Stimulated activated CD4-positive, alpha-beta T cell treated with anti-CD3 and anti-CD28 coated beads, Interleukin-12 subunit alpha, Interleukin-12 subunit beta, amount 100 ng/mL, for 4 hours (primary cell): ENCODE results near the gene AP2B1.
A peak's percentile ranks its signal among the peaks of the same experiment; 100 is the strongest.
"Not testable (repeated sequence)": the region's sequence is repeated elsewhere in the genome, so short reads cannot be mapped to it uniquely, and the experiment has no call there.

Experiments
- DNase-seq: peaks from one replicate; pipeline ENCODE4 v3.0.0-alpha.2; 2020

AP2B1 gene

GRCh38 chr17:35703308-35703707 is 116.2 kb downstream of the AP2B1 start:
- not testable (repeated sequence) for DNase-seq

GRCh38 chr17:35705230-35705629 is 118.1 kb downstream of the AP2B1 start:
- DNase-seq: no peak

- no peak for DNase-seq
Measured at GRCh38 chr17:35705705-35706104, 118.6 kb downstream of the AP2B1 start.

GRCh38 chr17:35708149-35708548 is 121.0 kb downstream of the AP2B1 start:
- DNase-seq: no peak

GRCh38 chr17:35708951-35709350 is 121.8 kb downstream of the AP2B1 start:
- no peak for DNase-seq

GRCh38 chr17:35709874-35710273 is 122.8 kb downstream of the AP2B1 start:
- no peak for DNase-seq

- no peak for DNase-seq
Measured at GRCh38 chr17:35710950-35711349, 123.8 kb downstream of the AP2B1 start.

- DNase-seq: no peak
Measured at GRCh38 chr17:35713069-35713728, 126.1 kb downstream of the AP2B1 start.

GRCh38 chr17:35714988-35715387 is 127.9 kb downstream of the AP2B1 start:
- no peak for DNase-seq

GRCh38 chr17:35715416-35715815 is 128.3 kb downstream of the AP2B1 start:
- no peak for DNase-seq

GRCh38 chr17:35716173-35716572 is 129.1 kb downstream of the AP2B1 start:
- DNase-seq: no peak

GRCh38 chr17:35716897-35717465 is 129.9 kb downstream of the AP2B1 start:
- no peak for DNase-seq

GRCh38 chr17:35717475-35717874 is 130.4 kb downstream of the AP2B1 start:
- no peak for DNase-seq

- no peak for DNase-seq
Measured at GRCh38 chr17:35723735-35724134, 136.6 kb downstream of the AP2B1 start.

GRCh38 chr17:35725058-35725457 is 137.9 kb downstream of the AP2B1 start:
- DNase-seq: no peak

- no peak for DNase-seq
Measured at GRCh38 chr17:35725802-35726126, 138.6 kb downstream of the AP2B1 start.

GRCh38 chr17:35726127-35726952 is 139.2 kb downstream of the AP2B1 start:
- no peak for DNase-seq

- DNase-seq: no peak
Measured at GRCh38 chr17:35726953-35727460, 139.9 kb downstream of the AP2B1 start.

GRCh38 chr17:35727635-35728034 is 140.5 kb downstream of the AP2B1 start:
- no peak for DNase-seq

GRCh38 chr17:35728551-35728950 is 141.4 kb downstream of the AP2B1 start:
- no peak for DNase-seq

- no peak for DNase-seq
Measured at GRCh38 chr17:35729405-35729833, 142.3 kb downstream of the AP2B1 start.

- DNase-seq: no peak
Measured at GRCh38 chr17:35730400-35731005, 143.4 kb downstream of the AP2B1 start.

- DNase-seq: peak; percentile 60
Measured at GRCh38 chr17:35731239-35731916, 144.3 kb downstream of the AP2B1 start, which contains the start of gene RASL10B. TSS of gene RASL10B (plus strand) at chr17:35731639. CDS start at chr17:35735185, 3,546 bp downstream.
